K562 (cell line): ENCODE results near the gene DGCR6L. TPM values are rescaled to one million over a fixed set of nuclear protein-coding genes. Genes with fewer than 3 reads are reported as not detected.

ENCODE experiments used
- BRCA1 ChIP-seq, 2 experiments: fragments of 450-650 bp in 1 of 2; sonication (generic) in 1 of 2; formaldehyde crosslinking in 1 of 2; IDR thresholded peaks; 2 replicates each; pipeline versions ENCODE4 v1.5.0 to v1.6.1; 2017 to 2020; ENCODE audit warnings: mild to moderate bottlenecking in 1 of 2, missing genetic modification reagents in 1 of 2
- CBFA2T2 ChIP-seq: fragments of 450-650 bp; conservative IDR thresholded peaks from 2 replicates; pipeline ENCODE4 v1.6.1; 2017; ENCODE audit warnings: mild to moderate bottlenecking
- CBX5 ChIP-seq: IDR thresholded peaks from 2 replicates; pipeline ENCODE4 v1.6.1; 2014; ENCODE audit warnings: low read depth, borderline replicate concordance
- CEBPZ ChIP-seq: fragments of 150-350 bp; IDR thresholded peaks from 2 replicates; pipeline ENCODE4 v1.6.1; 2014; ENCODE audit warnings: low read depth, mild to moderate bottlenecking, low read length, borderline replicate concordance
- CHCHD3 ChIP-seq: fragments of 250-450 bp; sonication (Bioruptor Pico); IDR thresholded peaks from 2 replicates; pipeline ENCODE4 v2.1.2; 2022; ENCODE audit warnings: mild to moderate bottlenecking
- CREB5 ChIP-seq: fragments of 250-450 bp; sonication (Bioruptor Pico); IDR thresholded peaks from 2 replicates; pipeline ENCODE4 v1.5.0; 2020; ENCODE audit warnings: mild to moderate bottlenecking
- E2F1 ChIP-seq: sonication (generic); formaldehyde crosslinking; IDR thresholded peaks from 2 replicates; pipeline ENCODE4 v1.8.1; 2023; ENCODE audit warnings: mild to moderate bottlenecking, missing genetic modification reagents, moderate library complexity
- FOXP1 ChIP-seq: sonication (generic); formaldehyde crosslinking; IDR thresholded peaks from 2 replicates; pipeline ENCODE4 v1.8.0; 2022; ENCODE audit warnings: mild to moderate bottlenecking, missing genetic modification reagents
- KAT7 ChIP-seq: sonication (generic); formaldehyde crosslinking; IDR thresholded peaks from 2 replicates; pipeline ENCODE4 v1.8.0; 2022; ENCODE audit warnings: missing genetic modification reagents, mild to moderate bottlenecking, borderline replicate concordance
- MED1 ChIP-seq: sonication (generic); formaldehyde crosslinking; IDR thresholded peaks from 2 replicates; pipeline ENCODE4 v1.8.1; 2023; ENCODE audit warnings: missing genetic modification reagents, borderline replicate concordance
- RUNX1 ChIP-seq: sonication (generic); IDR thresholded peaks from 2 replicates; pipeline ENCODE4 v1.6.1; 2016; ENCODE audit warnings: antibody characterized with exemption, low read depth
- WHSC1 ChIP-seq: IDR thresholded peaks from one replicate; pipeline ENCODE4 v1.6.1; 2012; ENCODE audit warnings: low read length, control low read depth, inconsistent platforms
- YY1 ChIP-seq, 3 experiments: IDR thresholded peaks; 2 replicates each; pipeline ENCODE4 v1.6.1; 2011; ENCODE audit warnings: low read length in 2 of 3, mild to moderate bottlenecking in 2 of 3, moderate library complexity in 2 of 3, borderline replicate concordance in 1 of 3, control low read depth in 1 of 3, low read depth in 1 of 3; ENCODE audit not compliant: insufficient read depth in 3 of 3, insufficient replicate concordance in 2 of 3, control insufficient read depth in 1 of 3, insufficient read length in 1 of 3; ENCODE audit errors: extremely low read depth in 1 of 3
- ZNF583 ChIP-seq: fragments of 250-450 bp; sonication (Bioruptor Pico); IDR thresholded peaks from 2 replicates; pipeline ENCODE4 v1.4.0; 2020
- ZNF609 ChIP-seq: sonication (generic); formaldehyde crosslinking; IDR thresholded peaks from 2 replicates; pipeline ENCODE4 v1.8.1; 2023; ENCODE audit warnings: missing genetic modification reagents, mild to moderate bottlenecking, borderline replicate concordance
- polyA plus RNA-seq, 8 experiments: library from polyadenylated mRNA; depleted of rRNA in 4 of 8; stranded (reverse) in 5 of 8; unstranded in 3 of 8; fragments of >200 nt; fragmentation: Nextera tagmentation in 2 of 8; fragmentation: Illumina TruSeq in 1 of 8; extraction: Ambion mirVana in 2 of 8; extraction: Trizol in 1 of 8; gene quantifications; 2 replicates each; pipeline versions ENCODE4 v1.2.1 to v1.2.3, GENCODE V29; 2011 to 2014; ENCODE audit warnings: inconsistent platforms in 1 of 8, missing spikeins in 1 of 8
- total RNA-seq, 7 experiments: library from RNA; depleted of rRNA in 6 of 7; stranded (reverse); fragments of >200 nt in 6 of 7; fragmentation: Illumina TruSeq in 2 of 7; extraction: Trizol in 2 of 7; gene quantifications; 2 replicates each; pipeline versions ENCODE4 v1.2.1 to v1.2.3, GENCODE V29; 2011 to 2021; ENCODE audit warnings: low replicate concordance in 1 of 7

Gene DGCR6L
- total and polyA plus RNA-seq, 9 of the 15 experiments (the other 6 are each of a cell fraction or from before 2014, with no cell fraction given): 3.6 to 151 (median 51.0) TPM

- TF ChIP-seq WHSC1 (peak; percentile 45), ZNF609 (CRISPR knock-in tag) (no peak), KAT7 (CRISPR knock-in tag) (no peak), CHCHD3 (CRISPR knock-in tag) (peak; percentile 53; the same call in 1 of the 2 replicates), RUNX1 (0 out of 2 replicates have a peak, but pooled peaks have one; percentile 8), ZNF583 (CRISPR knock-in tag) (no peak), CBFA2T2 (0 out of 2 replicates have a peak, but pooled peaks have one; percentile 1), CEBPZ (no peak), CBX5 (no peak), FOXP1 (CRISPR knock-in tag) (peak; percentile 3; the same call in 1 of the 2 replicates), YY1 (IDR thresholded peaks at IDR 0.05; ENCODE audit: borderline replicate concordance in 1 of 3, control insufficient read depth in 1 of 3, extremely low read depth in 1 of 3, insufficient read depth in 3 of 3, insufficient read length in 1 of 3, insufficient replicate concordance in 2 of 3, low read depth in 1 of 3, low read length in 2 of 3) (no peak), MED1 (CRISPR knock-in tag) (peak; percentile 9; the same call in 1 of the 2 replicates), CREB5 (CRISPR knock-in tag) (no peak), E2F1 (CRISPR knock-in tag) (no peak), BRCA1 (IDR thresholded peaks at IDR 0.05) (no peak), BRCA1 (CRISPR knock-in tag; IDR thresholded peaks at IDR 0.05) (peak; percentile 98; the same call in 1 of the 2 replicates)
These were observed 21.6 kb downstream of the DGCR6L start (continued) for GRCh38 chr22:20298110-20298802.
